Parathyroid adenoma (tissue), 2 donors: Measurements from ENCODE around the gene DOCK3.

Experiments used
- H2AFZ ChIP-seq: fragments of 300-600 bp; sonication (generic); one replicate; pipeline ENCODE4 v1.7.0; 2017; ENCODE audit warnings: antibody characterized with exemption, mild to moderate bottlenecking
- H3K27ac ChIP-seq: fragments of 300-600 bp; sonication (generic); one replicate; pipeline ENCODE4 v1.7.0; 2017
- H3K27me3 ChIP-seq: fragments of 300-600 bp; sonication (generic); one replicate; pipeline ENCODE4 v1.7.0; 2017; ENCODE audit warnings: low read length; ENCODE audit not compliant: control insufficient read depth, insufficient read depth
- H3K36me3 ChIP-seq: fragments of 300-600 bp; sonication (generic); one replicate; pipeline ENCODE4 v1.7.0; 2017; ENCODE audit warnings: low read length; ENCODE audit not compliant: control insufficient read depth, insufficient read depth
- H3K4me1 ChIP-seq: fragments of 300-600 bp; sonication (generic); one replicate; pipeline ENCODE4 v1.7.0; 2017; ENCODE audit warnings: control low read depth
- H3K4me2 ChIP-seq: fragments of 300-600 bp; sonication (generic); one replicate; pipeline ENCODE4 v1.7.0; 2017; ENCODE audit warnings: low read length
- H3K4me3 ChIP-seq: fragments of 300-600 bp; sonication (generic); one replicate; pipeline ENCODE4 v1.7.0; 2017; ENCODE audit warnings: low read depth, low read length
- H3K79me2 ChIP-seq: fragments of 300-600 bp; sonication (generic); one replicate; pipeline ENCODE4 v1.7.0; 2017; ENCODE audit warnings: control low read depth
- H3K9ac ChIP-seq: fragments of 300-600 bp; sonication (generic); one replicate; pipeline ENCODE4 v1.7.0; 2017; ENCODE audit warnings: mild to moderate bottlenecking
- H3K9me3 ChIP-seq: fragments of 300-600 bp; sonication (generic); one replicate; pipeline ENCODE4 v1.7.0; 2017; ENCODE audit warnings: low read length; ENCODE audit not compliant: control insufficient read depth
- TF ChIP-seq, protein P1 (sequence below): fragments of 300-600 bp; sonication (generic); IDR thresholded peaks from one replicate; pipeline ENCODE4 v1.7.0; 2017; ENCODE audit warnings: antibody characterized with exemption, mild to moderate bottlenecking
- donor health status: primary hyperparathyroidism.

Gene DOCK3, protein sequence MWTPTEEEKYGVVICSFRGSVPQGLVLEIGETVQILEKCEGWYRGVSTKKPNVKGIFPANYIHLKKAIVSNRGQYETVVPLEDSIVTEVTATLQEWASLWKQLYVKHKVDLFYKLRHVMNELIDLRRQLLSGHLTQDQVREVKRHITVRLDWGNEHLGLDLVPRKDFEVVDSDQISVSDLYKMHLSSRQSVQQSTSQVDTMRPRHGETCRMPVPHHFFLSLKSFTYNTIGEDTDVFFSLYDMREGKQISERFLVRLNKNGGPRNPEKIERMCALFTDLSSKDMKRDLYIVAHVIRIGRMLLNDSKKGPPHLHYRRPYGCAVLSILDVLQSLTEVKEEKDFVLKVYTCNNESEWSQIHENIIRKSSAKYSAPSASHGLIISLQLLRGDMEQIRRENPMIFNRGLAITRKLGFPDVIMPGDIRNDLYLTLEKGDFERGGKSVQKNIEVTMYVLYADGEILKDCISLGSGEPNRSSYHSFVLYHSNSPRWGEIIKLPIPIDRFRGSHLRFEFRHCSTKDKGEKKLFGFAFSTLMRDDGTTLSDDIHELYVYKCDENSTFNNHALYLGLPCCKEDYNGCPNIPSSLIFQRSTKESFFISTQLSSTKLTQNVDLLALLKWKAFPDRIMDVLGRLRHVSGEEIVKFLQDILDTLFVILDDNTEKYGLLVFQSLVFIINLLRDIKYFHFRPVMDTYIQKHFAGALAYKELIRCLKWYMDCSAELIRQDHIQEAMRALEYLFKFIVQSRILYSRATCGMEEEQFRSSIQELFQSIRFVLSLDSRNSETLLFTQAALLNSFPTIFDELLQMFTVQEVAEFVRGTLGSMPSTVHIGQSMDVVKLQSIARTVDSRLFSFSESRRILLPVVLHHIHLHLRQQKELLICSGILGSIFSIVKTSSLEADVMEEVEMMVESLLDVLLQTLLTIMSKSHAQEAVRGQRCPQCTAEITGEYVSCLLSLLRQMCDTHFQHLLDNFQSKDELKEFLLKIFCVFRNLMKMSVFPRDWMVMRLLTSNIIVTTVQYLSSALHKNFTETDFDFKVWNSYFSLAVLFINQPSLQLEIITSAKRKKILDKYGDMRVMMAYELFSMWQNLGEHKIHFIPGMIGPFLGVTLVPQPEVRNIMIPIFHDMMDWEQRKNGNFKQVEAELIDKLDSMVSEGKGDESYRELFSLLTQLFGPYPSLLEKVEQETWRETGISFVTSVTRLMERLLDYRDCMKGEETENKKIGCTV (N-terminal part only)

GRCh38 chr3:50674349-50675178, at the start of gene DOCK3:
Gene DOCK3 (plus strand): TSS chr3:50674927. CDS start chr3:50675264, 337 bp downstream.
- TF ChIP-seq, protein P1, sequence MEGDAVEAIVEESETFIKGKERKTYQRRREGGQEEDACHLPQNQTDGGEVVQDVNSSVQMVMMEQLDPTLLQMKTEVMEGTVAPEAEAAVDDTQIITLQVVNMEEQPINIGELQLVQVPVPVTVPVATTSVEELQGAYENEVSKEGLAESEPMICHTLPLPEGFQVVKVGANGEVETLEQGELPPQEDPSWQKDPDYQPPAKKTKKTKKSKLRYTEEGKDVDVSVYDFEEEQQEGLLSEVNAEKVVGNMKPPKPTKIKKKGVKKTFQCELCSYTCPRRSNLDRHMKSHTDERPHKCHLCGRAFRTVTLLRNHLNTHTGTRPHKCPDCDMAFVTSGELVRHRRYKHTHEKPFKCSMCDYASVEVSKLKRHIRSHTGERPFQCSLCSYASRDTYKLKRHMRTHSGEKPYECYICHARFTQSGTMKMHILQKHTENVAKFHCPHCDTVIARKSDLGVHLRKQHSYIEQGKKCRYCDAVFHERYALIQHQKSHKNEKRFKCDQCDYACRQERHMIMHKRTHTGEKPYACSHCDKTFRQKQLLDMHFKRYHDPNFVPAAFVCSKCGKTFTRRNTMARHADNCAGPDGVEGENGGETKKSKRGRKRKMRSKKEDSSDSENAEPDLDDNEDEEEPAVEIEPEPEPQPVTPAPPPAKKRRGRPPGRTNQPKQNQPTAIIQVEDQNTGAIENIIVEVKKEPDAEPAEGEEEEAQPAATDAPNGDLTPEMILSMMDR = no peak
- Histone ChIP-seq H3K4me2 (peak within 1 kb of the TSS; percentile 86), H3K4me1 (peaks cover 5% of the 10 kb centered on the region), H2AFZ (peak within 1 kb of the TSS; percentile 97), H3K79me2 (peaks cover 2% of the 10 kb centered on the region), H3K9me3 (no peaks in the 10 kb centered on the region), H3K36me3 (no peaks in the 10 kb centered on the region), H3K27ac (no peak within 1 kb of the TSS), H3K4me3 (peak within 1 kb of the TSS; percentile 53), H3K9ac (peak within 1 kb of the TSS; percentile 5), H3K27me3 (no peaks in the 10 kb centered on the region)

DNA sequence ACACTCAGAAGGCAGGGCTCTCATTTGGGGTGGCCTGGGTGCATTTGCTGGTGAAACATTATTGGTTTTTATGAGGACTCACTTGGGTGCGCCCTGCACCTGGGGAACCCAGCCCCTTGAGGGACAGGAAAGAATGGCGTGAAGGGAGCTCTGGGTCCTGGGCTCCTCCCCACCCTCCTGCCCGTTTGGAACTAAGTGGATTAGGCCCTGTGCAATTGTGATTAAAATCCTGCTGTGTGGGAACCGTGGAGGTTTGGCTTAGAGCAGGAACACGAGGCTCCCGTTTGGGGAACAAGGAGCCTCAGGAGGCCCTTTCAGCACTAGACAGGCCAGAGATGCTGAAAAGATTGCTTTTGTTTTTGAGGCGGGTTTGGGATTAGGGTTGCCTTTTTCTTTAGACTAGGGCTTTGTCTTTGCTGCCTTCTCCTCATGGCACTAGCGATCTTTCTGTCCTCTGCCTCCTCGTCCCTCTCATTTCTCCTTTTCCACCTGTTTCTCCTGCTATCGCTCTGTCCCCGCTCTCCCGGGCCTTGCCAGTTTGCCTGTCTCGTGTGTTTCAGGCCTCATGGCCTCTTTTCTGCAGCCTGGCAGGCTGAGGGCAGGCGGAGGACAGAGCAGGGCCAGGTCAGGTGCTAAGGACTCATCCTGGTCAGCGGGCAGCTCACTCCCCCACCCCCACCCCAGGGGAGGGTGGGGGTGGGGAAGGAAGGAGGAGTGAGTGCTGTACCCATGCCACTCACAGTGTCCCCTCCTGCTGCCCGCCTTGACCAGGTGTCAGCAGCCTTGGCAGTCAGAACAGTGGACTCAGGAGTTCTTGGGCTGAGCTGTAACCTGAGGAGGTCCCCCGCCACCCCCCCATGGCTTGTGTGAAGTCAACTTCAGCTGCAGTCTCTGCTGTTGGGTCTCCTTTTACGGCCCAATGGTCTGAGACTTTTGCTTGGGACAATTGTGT, 49.2 kb upstream of the DOCK3 start:
- Histone ChIP-seq H3K4me2 (no peak overlapping the region), H3K9me3 (no peaks in the 10 kb centered on the region), H3K79me2 (peaks cover 41% of the 10 kb centered on the region), H2AFZ (peak overlapping the region; percentile 45), H3K36me3 (no peaks in the 10 kb centered on the region), H3K27ac (peak overlapping the region; percentile 47), H3K4me3 (no peak overlapping the region), H3K4me1 (peaks cover 27% of the 10 kb centered on the region), H3K9ac (no peak overlapping the region), H3K27me3 (no peaks in the 10 kb centered on the region)
- TF ChIP-seq, protein P1 = no peak

- Histone ChIP-seq H3K4me2 (no peak overlapping the region), H3K36me3 (no peaks in the 10 kb centered on the region), H3K9ac (no peak overlapping the region), H3K4me3 (no peak overlapping the region), H3K27ac (peak overlapping the region; percentile 47), H2AFZ (no peak overlapping the region), H3K79me2 (peaks cover 43% of the 10 kb centered on the region), H3K9me3 (no peaks in the 10 kb centered on the region), H3K27me3 (no peaks in the 10 kb centered on the region), H3K4me1 (peaks cover 33% of the 10 kb centered on the region)
- TF ChIP-seq, protein P1 = no peak
Measured at GRCh38 chr3:50626401-50626800, 48.3 kb upstream of the DOCK3 start.
